ENCODE results near the gene ATG7.

GRCh38 chr3:11351451-11351850 is 79.3 kb downstream of the ATG7 start:
- TF ChIP-seq CTCF (IDR thresholded peaks at IDR 0.05) (no peak), POLR2A (IDR thresholded peaks at IDR 0.05; ENCODE audit: low read depth) (no peak)
